GM19463 (cell line): ENCODE data around the gene ZNF384.

Experiments
- ATAC-seq: cut with Tn5 transposase; IDR thresholded peaks from one replicate; pipeline ENCODE4 v1.9.1; 2021; ENCODE audit warnings: mild to moderate bottlenecking, moderate library complexity; ENCODE audit not compliant: unreplicated experiment

The ZNF384 gene

DNA sequence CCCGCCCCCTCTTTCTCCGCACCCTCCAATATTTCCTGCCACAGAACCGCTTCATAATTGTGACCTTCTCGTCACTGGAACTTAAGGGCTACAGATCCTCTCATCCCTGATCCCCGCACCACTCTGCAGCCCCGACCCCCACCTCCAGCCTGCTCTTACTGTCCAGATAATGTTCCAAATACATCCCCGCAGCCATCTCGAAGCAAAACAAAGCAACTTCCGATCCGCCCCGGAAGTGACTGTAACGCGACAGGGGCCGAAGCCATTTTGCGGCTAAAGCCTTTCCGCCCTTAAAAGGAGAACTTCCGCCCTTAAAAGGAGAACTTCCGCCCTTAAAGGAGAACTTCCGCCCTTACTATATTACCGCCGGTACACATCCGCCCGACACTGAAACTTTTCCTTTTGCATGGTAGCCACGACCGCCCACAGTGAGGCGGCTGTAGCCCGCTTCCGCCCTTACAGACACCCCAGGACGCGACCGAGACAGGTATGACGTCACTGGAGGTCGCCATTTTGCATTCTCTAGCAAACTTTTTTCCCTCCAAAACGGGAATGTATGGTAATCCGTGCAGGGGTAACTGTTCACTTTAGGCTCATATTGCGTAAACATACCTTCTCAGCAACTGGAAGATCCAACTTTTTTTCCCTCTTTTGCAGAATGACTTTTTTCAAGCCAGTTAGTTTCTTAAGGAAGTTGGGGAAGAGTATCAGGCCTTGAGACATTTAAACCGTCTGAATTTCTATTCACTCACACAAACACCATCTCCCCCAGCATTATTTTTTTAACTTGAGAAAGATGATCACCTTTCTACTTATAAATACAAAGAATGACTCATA, 26.1 kb downstream of the ZNF384 start, which contains the start of gene ING4:
Gene ING4 (minus strand): TSS at position 214 of the 837 bp plus-strand sequence. CDS start 18 bp downstream, at position 196.
- peak; percentile 100 for ATAC-seq

DNA sequence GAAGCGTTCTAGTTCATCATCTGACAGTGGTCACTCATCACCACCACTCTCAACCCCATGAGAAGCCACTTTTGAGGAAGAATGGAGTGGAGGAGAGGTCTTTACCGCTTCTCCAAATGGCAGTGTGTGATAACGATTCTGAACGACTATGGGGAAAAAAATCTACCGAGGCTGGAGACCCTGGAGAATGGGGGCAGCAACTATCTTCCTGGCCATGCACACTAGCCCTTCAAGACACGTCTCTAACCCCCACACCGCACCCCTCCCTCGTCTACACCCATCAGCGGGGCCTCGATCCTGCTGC, 26.6 kb downstream of the ZNF384 start:
- peak; percentile 5 for ATAC-seq

DNA sequence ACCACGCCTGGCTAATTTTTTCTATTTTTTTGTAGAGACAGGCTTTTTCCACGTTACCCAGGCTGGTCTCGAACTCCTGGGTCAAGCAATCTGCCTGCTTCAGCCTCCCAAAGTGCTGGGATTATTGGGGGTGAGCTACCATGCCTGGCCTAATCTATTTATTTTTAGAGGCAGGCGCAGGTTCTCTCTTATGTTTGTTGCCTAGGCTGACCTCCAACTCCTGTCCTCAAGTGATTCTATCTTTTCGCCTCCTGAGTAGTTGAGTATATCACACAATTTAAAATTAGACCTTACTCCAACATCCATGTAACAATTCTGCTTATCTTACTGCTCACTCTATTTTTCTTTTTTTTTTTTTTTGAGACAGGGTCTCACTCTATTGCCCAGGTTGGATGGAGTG, 35.2 kb downstream of the ZNF384 start:
- no peak for ATAC-seq

DNA sequence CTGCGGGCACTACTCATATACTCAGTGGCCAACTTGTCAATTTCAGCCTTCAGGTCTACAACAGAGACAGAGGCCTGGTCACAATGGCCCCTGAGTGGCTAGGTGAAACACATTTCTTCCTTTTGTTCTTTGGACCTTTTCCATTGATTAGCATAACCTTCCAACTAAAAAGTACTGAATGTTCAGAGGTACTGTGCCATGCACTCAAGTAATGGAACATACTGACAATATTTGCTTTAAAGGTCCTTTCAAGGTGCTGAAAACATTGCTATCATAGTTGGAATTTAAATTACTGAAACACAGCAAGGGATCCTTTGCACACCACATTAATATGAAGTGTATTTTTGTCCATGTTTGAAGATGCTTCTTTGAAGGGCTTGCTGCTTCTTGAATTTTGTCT, 35.8 kb downstream of the ZNF384 start:
- no peak for ATAC-seq

DNA sequence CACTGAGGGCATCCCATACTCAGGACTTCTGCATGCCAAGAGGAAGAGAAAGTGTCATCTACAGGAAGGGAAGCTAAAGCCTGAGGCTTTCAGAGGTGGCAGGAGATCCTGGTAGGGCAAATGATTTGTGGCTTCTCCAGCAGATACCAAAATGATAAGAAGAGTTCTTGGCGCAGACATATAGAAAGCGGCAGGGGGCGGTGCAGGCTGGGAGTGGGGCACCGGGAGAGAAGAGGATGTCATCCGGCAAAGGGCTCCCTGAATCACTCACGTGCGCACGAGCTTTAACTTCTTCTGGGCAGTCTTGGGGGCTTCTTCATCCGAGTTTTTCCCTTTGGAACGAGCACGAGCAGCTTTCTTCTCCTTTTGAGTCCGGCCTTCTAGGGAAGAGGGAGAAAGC, 36.8 kb downstream of the ZNF384 start:
- no peak for ATAC-seq

DNA sequence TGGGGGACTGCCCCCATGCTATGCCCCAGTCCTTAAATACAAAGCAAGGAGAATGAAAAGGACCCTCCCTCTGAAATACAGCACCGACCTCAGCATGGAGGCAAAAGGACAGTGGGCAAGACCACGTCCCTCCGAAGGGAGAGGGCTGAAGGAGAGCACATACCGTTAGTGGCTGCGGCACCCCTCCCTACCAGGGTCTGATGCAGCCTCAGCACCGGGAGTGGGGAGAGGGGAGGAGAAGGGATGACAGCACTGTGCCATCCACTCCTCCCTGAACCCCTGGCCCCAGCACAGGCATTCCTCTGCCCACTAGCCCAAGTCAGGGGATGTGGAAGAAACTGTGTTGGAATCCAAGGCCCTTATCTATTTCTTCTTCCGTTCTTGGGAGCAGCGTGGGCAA, 38.3 kb downstream of the ZNF384 start:
- no peak for ATAC-seq

DNA sequence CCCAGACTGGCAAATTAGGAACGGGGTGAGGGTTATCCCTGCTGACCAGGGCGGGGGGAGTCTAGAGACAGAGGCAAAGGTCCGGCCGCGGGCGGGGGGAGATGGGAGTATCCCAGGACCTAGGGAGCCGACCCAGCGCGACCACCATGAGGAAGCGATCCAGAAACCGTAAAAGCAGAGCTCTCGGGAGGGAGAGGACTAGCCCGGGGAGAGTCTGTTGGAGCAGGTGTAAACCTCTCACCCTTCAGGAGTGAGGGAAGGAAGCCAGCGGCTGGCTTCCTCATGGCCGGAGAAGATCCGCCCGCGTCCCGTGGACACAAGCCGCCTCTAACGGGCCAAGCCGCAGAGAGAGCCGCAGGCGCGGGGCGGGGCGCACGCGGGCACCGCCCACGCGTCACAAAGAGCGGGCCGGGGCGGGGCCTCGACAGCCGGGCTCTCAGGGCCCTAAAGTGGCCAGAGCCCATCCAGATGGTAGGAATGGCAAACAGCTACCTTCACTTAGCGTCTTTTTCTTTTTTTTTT, 42.0 kb downstream of the ZNF384 start, which contains the start of gene ACRBP:
Gene ACRBP (minus strand): TSS at position 350 of the 522 bp plus-strand sequence. CDS start 66 bp downstream, at position 284.
- ATAC-seq, result no peak

DNA sequence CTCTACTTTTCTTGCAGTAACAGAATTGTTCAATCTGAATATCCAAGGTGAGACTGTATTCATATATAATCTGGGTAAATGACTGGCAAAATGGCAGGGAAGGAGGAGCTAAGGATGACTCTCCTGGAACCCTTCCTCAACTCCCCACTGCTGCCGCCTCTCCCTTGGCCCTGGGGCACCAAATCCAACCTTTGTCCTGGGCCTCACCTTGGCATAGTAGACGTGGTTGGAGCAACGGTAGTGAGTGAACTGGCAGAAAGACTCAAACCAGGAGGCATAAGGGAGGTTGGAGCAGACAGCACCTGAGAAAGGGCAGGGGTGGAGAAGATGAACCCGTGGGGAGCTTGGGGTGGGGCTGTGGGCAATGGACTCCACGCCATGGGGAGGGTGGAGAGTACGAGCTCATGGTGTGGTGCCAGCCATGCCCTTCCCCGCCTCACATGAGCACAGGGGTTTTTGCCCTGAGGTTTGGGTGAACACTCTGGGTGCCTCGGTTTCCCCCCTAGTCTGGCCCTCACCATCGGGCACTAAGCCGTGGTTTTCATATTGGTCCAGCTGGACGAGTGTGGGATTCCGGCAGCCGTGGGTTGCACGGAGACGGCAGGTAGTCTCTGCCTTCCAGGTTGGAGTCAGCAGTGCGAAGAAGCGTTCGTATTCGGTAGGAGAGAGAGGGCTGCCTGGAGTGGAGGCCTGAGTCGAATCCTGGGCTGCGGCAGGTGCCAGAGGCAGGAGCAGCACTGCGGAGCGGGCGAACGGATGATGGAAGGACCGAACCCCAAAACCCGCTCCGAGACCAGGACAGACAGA, 42.7 kb downstream of the ZNF384 start:
- no peak for ATAC-seq

DNA sequence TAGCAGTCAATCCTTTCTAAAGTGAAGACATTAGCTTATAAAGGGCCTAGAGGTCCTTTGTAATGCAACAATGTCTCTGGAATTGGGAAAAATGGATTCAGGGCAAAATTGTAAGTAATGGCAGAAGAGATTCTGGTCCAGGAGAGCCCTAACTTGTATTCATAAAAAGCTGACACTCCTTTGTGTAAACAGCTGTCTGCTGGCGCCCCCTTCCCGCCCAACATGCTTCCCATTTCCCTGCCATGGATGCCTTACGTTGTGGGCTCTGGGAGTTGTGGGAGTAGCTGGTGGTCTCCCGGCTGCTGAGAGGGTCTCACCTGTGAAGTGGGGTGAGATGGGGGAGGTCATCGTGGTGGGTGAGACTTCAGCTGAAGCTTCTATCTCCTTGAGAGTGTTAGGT, 44.3 kb downstream of the ZNF384 start:
- ATAC-seq, result no peak

DNA sequence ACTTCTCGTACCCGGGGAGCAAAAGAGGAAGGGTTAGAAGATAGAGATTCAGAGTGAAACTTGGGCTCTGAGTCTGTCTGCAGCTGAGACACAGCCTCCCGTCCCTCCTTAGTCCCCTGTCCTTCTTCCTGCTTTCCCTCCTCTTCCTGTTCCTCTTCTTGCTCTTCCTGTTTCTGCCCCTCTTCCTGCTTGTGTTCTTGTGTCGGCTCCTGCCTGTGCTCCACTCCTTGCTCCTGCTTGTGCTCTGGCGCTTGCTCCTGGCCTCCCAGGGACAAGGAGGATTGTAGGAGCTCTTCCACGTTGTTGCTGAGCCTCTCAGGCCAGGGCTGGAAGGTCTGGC, 44.9 kb downstream of the ZNF384 start:
- ATAC-seq, result no peak

DNA sequence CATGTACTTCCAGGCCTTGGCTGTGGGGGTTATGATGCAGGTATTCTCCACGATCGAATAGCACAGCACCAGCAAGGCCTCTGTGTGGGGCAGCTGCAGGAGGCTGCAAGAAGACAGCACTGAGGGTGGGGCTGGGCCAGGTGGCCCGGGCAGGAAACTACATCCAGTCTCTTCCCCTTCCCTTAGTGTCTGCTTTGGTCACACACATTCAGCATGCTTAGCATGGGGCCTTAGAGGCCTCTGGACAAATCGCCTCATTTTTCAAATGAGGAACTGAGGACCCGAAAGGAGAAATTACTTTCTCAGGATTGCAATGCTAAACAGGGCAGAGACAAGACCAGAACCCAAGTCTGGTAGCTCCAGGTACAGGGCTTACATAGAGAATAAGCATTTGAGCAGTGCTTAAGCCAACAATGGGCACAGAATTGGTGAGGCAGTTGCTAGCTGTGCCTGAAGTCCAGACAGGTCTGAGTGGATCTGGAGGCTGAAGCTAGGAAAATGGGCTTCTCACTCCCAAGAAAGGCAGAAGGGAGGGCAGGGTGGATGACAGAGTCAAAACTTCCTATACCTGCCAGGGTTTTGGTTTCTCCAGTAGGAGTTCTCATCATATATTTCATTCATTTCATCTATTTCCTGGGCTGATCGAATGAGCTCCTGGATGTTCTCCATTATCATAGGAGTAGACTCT, 45.5 kb downstream of the ZNF384 start:
- ATAC-seq, result no peak

DNA sequence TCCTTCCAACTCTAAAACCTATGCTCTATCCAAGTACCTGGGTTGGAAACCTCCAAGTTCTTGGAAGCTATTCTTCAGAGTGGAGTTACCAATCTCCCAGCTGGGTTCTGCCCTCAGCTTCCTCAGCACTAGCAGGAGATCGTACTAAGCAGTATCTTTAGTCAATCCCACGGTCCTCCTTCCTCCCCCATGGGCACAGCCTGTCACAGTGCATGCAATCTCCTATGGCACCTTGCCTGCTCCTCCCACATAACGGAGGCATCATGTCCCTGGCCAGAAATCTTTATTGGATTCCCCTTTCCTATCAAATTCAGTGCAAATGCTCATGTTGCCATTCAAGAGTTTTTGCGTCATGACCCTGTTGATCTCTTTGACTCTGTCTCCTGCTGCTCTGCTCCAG, 48.0 kb downstream of the ZNF384 start:
- no peak for ATAC-seq

DNA sequence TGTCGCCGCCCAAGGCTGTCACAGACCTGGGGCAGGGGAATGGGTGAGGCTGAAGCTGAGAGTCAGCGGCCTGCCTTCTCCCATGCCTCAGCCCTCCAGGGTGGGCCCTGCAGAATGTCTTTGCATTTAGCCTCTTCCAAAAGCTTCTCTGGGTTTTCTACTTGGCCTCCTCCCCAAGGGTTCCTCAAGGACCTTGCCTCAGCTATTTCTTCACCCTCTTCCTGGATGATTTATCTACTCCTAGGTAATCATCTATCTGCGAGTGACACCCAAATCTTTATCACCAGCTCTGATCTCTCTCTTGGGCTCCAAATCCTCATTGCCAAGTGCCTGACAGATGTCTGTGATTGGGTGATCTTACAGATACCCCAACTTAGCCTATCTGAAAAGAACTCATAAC, 48.7 kb downstream of the ZNF384 start:
- no peak for ATAC-seq

DNA sequence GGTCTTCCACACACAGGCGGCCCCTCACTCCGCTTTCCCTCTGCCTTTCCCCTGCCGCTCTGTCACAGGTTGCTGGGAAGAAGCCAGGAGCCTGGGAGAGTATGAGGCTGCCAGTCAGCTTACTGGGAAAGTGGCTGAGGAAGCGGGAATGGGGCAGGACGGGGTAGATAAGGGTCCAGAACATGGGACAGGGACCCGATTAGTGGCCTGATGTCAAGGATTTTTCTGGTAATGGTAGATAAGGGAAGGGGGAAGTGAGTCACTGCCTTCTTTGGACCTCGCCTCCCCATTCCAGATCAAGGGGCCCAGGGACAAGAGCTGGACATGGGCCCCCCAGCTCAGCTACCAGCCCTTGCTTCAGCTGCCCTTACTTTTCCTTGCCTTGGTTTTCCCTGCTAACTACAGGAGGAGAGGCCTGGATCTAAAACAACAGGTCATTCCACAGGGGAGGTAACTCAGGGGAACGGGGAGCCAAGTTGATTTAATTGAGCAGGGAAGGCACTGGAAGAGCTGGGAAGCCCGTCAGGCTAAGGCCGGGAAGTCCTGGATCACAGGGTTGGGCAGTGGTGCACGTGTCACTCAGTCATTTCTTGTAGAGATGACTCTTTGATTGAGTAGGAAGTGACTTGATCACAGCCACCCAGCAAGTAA, 49.9 kb downstream of the ZNF384 start:
- no peak for ATAC-seq

DNA sequence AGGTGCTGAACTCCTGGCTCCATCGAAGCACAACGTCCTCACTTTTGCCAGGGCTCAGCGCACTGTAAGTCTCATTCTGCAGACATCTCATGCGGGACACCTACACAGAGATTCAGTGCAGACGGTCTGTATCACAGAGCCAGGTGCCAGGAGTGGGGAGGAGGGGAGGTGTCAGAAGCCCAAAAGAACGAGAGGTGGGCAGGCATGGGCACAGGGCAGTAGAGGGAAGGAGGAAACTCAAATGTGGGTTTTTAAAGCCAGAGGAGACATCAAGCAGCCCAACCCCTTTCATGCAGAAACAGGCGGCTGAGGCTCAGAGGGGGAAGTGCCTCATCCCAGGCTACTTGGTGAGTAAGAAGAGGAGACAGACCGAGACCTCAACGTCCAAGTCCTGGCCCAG, 50.9 kb downstream of the ZNF384 start:
- no peak for ATAC-seq

DNA sequence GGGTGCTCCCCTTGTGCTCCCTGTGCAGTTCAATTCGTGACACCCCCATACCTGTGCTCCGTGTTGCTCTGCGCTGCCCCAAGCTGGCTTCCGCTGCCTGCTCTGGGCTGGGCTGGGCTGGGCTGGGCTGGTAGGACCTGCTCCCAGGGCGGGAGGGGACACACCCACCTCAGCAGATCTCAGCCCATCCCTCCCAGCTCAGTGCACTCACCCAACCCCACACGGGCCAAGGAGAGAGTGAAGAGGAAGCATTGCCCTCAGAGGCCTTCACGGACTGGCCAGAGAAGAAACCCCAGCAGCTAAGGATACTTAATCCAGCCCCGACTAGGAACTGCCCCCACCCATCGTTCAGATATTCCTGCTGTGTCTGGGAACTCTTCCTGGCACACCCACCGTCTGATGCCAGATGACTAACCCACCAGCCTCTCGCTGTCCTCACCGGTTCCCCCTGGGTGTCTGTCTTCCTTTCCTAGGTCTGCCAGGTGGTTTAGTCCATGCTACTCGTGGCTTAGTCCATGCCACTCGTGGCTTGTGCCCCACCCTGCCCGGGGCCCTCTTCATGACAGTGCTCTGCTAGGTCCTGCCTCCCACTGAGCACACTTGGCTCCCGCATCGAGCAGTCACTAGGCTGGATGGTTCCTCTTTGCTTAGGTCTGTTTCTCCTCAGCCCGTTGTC, 53.2 kb downstream of the ZNF384 start, which contains the start of gene LPAR5:
Gene LPAR5 (minus strand): TSS at position 104 of the 676 bp plus-strand sequence. CDS start 14,711 bp downstream, outside the sequence.
- ATAC-seq, result peak; percentile 52

DNA sequence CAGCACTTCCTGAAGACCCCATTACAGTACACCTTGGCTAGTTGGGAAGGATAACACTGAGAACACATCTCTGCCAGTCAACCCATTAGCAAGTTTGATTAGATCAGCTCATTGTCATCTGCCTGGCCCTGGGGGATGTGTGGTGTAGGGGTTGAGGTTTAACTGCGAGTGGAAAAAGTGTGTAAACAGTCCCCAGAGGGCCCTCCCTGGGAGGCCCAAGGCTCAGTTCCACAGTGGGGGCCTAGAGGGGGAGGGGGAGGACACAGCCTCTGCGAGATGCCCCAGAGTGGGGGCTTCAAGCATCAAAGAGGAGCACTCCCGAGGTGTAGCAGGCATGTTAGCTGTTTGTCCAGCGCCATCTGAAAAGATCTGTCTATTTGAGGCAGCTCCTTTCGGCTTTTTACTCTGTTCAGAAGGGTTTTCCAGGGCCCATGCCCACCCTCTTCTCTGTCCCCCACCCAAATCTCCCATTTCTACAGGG, 53.8 kb downstream of the ZNF384 start:
- no peak for ATAC-seq

DNA sequence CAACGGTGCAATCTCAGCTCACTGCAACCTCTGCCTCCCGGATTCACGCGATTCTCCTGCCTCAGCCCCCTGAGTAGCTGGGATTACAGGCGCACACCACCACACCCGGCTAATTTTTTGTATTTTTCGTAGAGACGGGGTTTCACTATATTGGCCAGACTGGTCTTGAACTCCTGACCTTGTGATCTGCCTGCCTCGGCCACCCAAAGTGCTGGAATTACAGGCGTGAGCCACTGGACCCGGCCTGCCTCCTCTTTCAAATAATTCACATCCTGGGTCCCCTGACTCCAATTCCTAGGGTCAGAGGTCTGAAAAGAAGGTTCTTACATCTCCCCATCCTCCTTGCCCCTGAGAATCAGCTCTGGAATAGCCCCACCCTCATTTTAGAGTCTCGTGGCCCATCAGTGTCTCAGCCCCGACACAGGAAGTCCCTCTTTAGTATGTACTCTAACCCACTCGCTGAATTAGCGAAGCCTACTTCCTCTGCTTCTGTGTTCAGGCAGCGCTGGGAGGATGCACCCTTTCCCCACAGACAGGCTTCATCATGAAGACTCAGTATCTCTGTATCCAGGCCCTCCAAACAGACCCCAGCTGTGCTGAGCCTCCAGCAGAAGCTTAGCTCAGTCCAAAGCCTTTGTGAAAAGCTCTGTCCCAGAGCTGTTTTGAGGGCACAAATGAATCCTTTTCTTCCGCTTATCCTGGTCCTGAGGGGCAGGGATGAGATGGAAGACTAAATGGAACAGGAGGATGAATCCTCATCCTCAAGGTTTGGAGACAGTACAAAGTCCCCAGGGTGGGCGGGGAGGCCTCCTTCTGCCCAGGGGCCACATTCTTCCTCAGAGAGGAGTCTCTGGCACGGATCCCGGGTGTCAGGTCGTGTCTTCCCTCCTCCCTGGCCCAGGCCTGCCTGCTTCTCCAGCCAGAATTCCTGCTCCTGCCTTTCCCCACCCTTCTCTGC, 56.9 kb downstream of the ZNF384 start:
- peak; percentile 49 for ATAC-seq

DNA sequence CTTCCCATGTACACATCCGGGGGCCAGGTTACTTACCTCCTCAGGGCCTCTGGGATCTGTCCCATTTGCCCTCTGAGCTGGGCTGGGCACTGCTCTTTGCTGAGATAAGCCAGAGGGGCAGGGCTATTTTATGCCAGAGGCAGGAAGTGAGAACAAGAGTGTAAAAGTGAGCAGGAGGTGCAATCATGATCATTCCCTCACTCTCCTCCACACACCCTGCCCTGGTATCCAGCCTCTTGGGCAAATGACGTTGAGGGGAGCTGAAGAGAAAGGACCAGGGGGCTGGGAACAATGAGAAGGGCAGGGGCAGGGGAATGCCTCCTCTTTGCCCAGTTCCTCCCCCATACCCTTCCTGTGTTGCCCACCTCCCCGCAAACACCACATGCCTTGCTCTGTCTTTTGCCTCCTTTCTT, 57.6 kb downstream of the ZNF384 start:
- no peak for ATAC-seq
